HL-60 (cell line): Measurements from ENCODE around the gene IL1RAPL2.

Experiments used
- DNase-seq, 2 experiments: peaks; one replicate each; pipeline ENCODE4 v3.0.0-alpha.2; 2010 to 2020; ENCODE audit warnings: low read depth in 1 of 2, low spot score in 1 of 2
- H3K27ac ChIP-seq: fragments of 250-450 bp; sonication (Bioruptor Pico); replicated peaks from 2 replicates; pipeline ENCODE4 v1.5.1; 2020; ENCODE audit warnings: mild to moderate bottlenecking, moderate library complexity
- H3K27me3 ChIP-seq: fragments of 250-450 bp; sonication (Bioruptor Pico); 2 replicates; pipeline ENCODE4 v1.5.1; 2021; ENCODE audit warnings: mild to moderate bottlenecking, moderate library complexity; ENCODE audit not compliant: insufficient read depth, poor library complexity, severe bottlenecking
- H3K4me3 ChIP-seq: replicated peaks from 2 replicates; pipeline ENCODE4 v1.5.1; 2011; ENCODE audit warnings: mild to moderate bottlenecking, control low read depth, low read length; ENCODE audit not compliant: insufficient read depth
- GABPA ChIP-seq: IDR thresholded peaks from 2 replicates; pipeline ENCODE4 v1.6.1; 2012; ENCODE audit warnings: low read depth
- POLR2AphosphoS5 ChIP-seq: IDR thresholded peaks from 2 replicates; pipeline ENCODE4 v1.6.1; 2012; ENCODE audit warnings: low read depth
- SPI1 ChIP-seq: IDR thresholded peaks from 2 replicates; pipeline ENCODE4 v1.6.1; 2012; ENCODE audit warnings: low read depth, mild to moderate bottlenecking, borderline replicate concordance
- TF ChIP-seq, protein P1 (sequence below): IDR thresholded peaks from 2 replicates; pipeline ENCODE4 v1.6.1; 2012; ENCODE audit warnings: low read depth; ENCODE audit not compliant: insufficient replicate concordance
- TF ChIP-seq, protein P2 (sequence below): IDR thresholded peaks from one replicate; pipeline ENCODE4 v1.5.1; 2011; ENCODE audit warnings: low read length, control low read depth, inconsistent platforms; ENCODE audit not compliant: insufficient read depth

Gene IL1RAPL2

DNA sequence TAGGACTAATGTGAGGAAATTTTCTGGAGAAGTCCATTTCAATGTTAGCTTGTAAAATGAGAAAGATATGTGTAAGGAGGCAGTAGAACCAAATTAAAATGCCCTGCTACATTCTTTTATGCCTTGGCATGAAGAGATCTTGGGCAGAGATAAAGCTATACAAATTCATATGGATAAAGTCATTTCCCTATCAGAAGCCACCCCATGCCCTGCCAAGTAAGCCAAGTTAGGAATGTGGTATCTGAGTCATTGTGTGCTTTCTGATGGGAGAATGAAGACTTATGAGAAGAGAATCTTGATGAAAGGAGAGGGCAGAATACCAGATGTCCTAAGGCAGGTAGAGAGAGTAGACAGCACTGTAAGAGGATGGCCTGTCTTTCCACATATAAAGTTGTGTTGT, 570.8 kb downstream of the IL1RAPL2 start:
- TF ChIP-seq, protein P1, sequence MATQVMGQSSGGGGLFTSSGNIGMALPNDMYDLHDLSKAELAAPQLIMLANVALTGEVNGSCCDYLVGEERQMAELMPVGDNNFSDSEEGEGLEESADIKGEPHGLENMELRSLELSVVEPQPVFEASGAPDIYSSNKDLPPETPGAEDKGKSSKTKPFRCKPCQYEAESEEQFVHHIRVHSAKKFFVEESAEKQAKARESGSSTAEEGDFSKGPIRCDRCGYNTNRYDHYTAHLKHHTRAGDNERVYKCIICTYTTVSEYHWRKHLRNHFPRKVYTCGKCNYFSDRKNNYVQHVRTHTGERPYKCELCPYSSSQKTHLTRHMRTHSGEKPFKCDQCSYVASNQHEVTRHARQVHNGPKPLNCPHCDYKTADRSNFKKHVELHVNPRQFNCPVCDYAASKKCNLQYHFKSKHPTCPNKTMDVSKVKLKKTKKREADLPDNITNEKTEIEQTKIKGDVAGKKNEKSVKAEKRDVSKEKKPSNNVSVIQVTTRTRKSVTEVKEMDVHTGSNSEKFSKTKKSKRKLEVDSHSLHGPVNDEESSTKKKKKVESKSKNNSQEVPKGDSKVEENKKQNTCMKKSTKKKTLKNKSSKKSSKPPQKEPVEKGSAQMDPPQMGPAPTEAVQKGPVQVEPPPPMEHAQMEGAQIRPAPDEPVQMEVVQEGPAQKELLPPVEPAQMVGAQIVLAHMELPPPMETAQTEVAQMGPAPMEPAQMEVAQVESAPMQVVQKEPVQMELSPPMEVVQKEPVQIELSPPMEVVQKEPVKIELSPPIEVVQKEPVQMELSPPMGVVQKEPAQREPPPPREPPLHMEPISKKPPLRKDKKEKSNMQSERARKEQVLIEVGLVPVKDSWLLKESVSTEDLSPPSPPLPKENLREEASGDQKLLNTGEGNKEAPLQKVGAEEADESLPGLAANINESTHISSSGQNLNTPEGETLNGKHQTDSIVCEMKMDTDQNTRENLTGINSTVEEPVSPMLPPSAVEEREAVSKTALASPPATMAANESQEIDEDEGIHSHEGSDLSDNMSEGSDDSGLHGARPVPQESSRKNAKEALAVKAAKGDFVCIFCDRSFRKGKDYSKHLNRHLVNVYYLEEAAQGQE, result no peak
- Histone ChIP-seq H3K27ac (no peak overlapping the region), H3K4me3 (no peak overlapping the region), H3K27me3 (no peaks in the 10 kb centered on the region)
- DNase-seq, result no peak

DNA sequence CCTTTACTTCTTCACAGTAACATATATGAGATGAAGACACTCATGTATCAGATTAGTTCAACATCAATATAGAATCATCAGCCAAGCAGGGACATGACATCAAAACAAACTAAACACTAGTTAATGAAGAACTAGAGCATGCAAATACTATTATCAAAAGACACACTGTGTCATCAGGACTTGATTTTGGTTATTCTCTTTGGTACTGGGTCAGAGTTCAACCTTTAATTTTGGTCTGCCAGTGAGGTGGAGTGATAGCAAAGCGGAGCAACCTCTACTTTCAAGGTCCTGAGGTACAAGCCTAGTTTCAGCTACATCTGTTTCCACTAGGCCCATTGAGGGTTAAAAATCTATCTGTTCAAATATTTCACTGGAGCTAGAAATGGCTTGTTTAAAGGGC, 584.0 kb downstream of the IL1RAPL2 start:
- no peak overlapping the region for H3K4me3 ChIP-seq
- no peak for DNase-seq
- TF ChIP-seq, protein P2, sequence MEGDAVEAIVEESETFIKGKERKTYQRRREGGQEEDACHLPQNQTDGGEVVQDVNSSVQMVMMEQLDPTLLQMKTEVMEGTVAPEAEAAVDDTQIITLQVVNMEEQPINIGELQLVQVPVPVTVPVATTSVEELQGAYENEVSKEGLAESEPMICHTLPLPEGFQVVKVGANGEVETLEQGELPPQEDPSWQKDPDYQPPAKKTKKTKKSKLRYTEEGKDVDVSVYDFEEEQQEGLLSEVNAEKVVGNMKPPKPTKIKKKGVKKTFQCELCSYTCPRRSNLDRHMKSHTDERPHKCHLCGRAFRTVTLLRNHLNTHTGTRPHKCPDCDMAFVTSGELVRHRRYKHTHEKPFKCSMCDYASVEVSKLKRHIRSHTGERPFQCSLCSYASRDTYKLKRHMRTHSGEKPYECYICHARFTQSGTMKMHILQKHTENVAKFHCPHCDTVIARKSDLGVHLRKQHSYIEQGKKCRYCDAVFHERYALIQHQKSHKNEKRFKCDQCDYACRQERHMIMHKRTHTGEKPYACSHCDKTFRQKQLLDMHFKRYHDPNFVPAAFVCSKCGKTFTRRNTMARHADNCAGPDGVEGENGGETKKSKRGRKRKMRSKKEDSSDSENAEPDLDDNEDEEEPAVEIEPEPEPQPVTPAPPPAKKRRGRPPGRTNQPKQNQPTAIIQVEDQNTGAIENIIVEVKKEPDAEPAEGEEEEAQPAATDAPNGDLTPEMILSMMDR, result no peak
- no peak for TF ChIP-seq POLR2AphosphoS5
- TF ChIP-seq, protein P1, result no peak
- no peak for TF ChIP-seq SPI1
- TF ChIP-seq GABPA, result no peak
- no peaks in the 10 kb centered on the region for H3K27me3 ChIP-seq
- H3K27ac ChIP-seq, result no peak overlapping the region

DNA sequence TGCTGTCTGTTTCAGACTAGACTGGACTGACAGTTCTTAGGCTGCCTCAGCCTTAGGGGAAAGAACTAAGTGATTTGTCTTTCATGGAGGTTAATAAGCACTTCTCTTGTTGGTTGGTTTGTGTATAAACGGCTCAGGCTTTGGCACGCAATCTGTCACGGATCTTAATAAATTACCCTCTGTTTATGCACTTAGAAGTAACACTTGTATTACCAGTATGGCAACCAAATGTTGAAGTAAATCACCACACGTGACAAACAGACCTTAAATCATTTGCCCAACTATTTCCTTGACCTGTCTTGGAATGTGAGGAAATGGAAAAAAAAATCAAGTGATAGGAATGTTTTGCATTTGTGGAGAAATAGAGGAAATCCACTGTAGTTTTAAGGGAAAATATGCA, 584.6 kb downstream of the IL1RAPL2 start:
- no peak for DNase-seq
- Histone ChIP-seq H3K4me3 (no peak overlapping the region), H3K27ac (no peak overlapping the region), H3K27me3 (no peaks in the 10 kb centered on the region)
- TF ChIP-seq, protein P1, result no peak
- TF ChIP-seq, protein P2, result no peak
- TF ChIP-seq GABPA, result no peak
- no peak for TF ChIP-seq SPI1
- no peak for TF ChIP-seq POLR2AphosphoS5

DNA sequence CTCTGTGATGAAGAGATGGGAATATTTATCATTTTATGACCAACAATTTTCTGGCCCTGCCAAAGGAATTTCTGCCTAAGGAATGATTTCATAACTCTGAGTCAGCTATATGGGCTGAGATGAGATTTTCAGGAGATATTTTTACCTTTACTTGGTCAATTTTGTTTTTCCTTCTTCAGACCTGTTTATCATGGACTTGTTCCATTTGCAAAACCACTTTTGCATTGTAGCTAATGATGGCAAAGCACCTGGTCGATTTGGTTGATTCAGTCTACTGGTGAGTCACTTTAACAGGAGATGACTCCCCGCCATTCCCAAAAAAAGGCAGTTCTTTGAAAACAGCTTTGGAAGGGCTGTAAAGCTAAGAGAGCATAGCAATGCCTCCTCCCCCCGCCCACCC, 601.2 kb downstream of the IL1RAPL2 start:
- no peak overlapping the region for H3K4me3 ChIP-seq
- H3K27ac ChIP-seq, result no peak overlapping the region
- TF ChIP-seq POLR2AphosphoS5 (no peak), GABPA (no peak), SPI1 (no peak)
- TF ChIP-seq, protein P2, result no peak
- TF ChIP-seq, protein P1, result no peak
- H3K27me3 ChIP-seq, result no peaks in the 10 kb centered on the region
- DNase-seq, result no peak
